Activated B cell treated with CpG ODN at 0.5 μM for 24 hours (primary cell): ENCODE measurements around the gene C16orf96. TPM values are rescaled to one million over a fixed set of nuclear protein-coding genes. Genes with fewer than 3 reads are reported as not detected.

Experiments used
- ATAC-seq: fragments of 200-7000 bp; cut with Tn5 transposase; one replicate; pipeline ENCODE4 v1.10.0; 2021; ENCODE audit warnings: low read depth, mild to moderate bottlenecking, moderate library complexity
- CTCF ChIA-PET: fragments of 350-600 bp; sonication (Branson Sonifier 250); formaldehyde crosslinking; loops from one replicate; lab custom pipeline; 2021; ENCODE audit warnings: antibody characterized with exemption; lab: Charles Lee
- POLR2A ChIA-PET: fragments of 350-600 bp; sonication (Branson Sonifier 250); formaldehyde crosslinking; loops from one replicate; lab custom pipeline; 2021; ENCODE audit warnings: antibody characterized with exemption; lab: Charles Lee
- DNase-seq: peaks from one replicate; pipeline ENCODE4 v3.0.0; 2022
- H3K27ac Mint-ChIP-seq: one replicate; pipeline ENCODE4 v1.8.0; 2020; ENCODE audit warnings: mixed read lengths
- H3K27me3 Mint-ChIP-seq: one replicate; pipeline ENCODE4 v1.8.0; 2021; ENCODE audit warnings: mixed read lengths
- H3K36me3 Mint-ChIP-seq: one replicate; pipeline ENCODE4 v1.8.0; 2021; ENCODE audit warnings: low read depth, mixed read lengths
- H3K4me1 Mint-ChIP-seq: one replicate; pipeline ENCODE4 v1.8.0; 2021; ENCODE audit warnings: mixed read lengths
- H3K4me3 Mint-ChIP-seq: one replicate; pipeline ENCODE4 v1.8.0; 2020; ENCODE audit warnings: mild to moderate bottlenecking, mixed read lengths
- H3K9me3 Mint-ChIP-seq: one replicate; pipeline ENCODE4 v1.8.0; 2020; ENCODE audit warnings: mixed read lengths
- CTCF ChIP-seq: fragments of 200-600 bp; IDR thresholded peaks from one replicate; pipeline ENCODE4 v1.8.0; 2022; ENCODE audit warnings: antibody characterized with exemption, mild to moderate bottlenecking
- intact Hi-C: fragments of 100-400 bp; cut with micrococcal nuclease; formaldehyde crosslinking; loops from one replicate; pipeline ENCODE4 v1.15.1; 2024
- total RNA-seq: library from RNA; stranded (reverse); gene quantifications from 2 replicates; pipeline ENCODE4 v1.2.3, GENCODE V29; 2022

C16orf96 gene
- total RNA-seq, 1 donor from 2014 or later: 0.13 TPM

GRCh38 chr16:4517812-4518680 lies 38.1 kb upstream of the C16orf96 start:
- Mint-ChIP-seq H3K36me3 (peaks cover 4% of the 10 kb centered on the region), H3K27me3 (no peaks in the 10 kb centered on the region), H3K27ac (no peak overlapping the region), H3K9me3 (no peaks in the 10 kb centered on the region), H3K4me3 (no peak overlapping the region), H3K4me1 (peaks cover 35% of the 10 kb centered on the region)
- TF ChIP-seq CTCF: no peak
- intact Hi-C loops: no loop called here
- ChIA-PET CTCF (interaction anchor here (1.1 to 1.2 kb wide), 2 partner anchors 12 to 68 kb away, joined by 3 to 7 read pairs; no protein-coding TSS in a partner anchor), POLR2A (no interaction called here)
- DNase-seq: no peak
- ATAC-seq: no peak

DNA sequence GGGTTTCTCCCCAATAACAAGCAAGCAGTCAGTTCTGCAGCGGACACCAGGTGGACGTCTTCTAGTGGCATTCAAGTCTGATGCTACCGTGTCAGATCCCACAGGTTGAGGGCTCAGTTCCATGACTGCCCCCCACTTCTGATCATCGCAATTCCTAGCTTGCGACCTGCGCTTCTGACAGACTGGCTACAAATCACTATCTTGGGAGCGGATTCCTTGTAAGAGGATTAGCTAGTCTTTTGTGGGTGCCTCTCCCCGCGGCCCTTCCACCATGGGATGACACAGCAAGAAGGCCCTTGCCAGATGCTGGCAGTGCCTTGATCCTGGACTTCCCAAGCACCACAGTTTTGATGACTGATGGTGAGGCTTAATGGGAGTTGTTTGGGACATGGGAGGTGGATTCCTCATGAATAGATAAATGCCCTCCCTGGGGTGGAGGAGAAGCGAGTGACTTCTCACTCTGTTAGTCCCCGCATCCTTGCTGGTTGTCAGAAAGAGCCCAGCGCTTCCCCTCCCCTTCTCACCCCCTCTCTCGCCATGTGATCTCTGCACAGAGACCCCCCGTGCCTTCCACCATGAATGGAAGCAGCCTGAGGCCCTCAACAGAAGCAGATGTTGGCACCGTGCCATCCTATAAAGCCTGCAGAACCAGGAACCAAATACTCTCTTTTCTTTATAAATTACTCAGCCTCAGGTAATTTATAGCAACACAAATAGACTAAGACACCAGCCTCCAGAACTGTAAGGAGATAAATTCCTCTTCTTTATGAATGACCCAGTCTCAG lies 36.7 kb upstream of the C16orf96 start:
- Mint-ChIP-seq H3K27ac (no peak overlapping the region), H3K4me3 (no peak overlapping the region), H3K27me3 (no peaks in the 10 kb centered on the region), H3K9me3 (no peaks in the 10 kb centered on the region), H3K4me1 (peaks cover 24% of the 10 kb centered on the region), H3K36me3 (peaks cover 3% of the 10 kb centered on the region)
- intact Hi-C loops: no loop called here
- DNase-seq (no peak), ATAC-seq (no peak)
- POLR2A ChIA-PET: no interaction called here
- TF ChIP-seq CTCF: no peak
- CTCF ChIA-PET: interaction anchor here (1.2 kb wide), 1 partner anchor 13 kb away, joined by 7 read pairs; no protein-coding TSS in a partner anchor

GRCh38 chr16:4520913-4521312 lies 35.2 kb upstream of the C16orf96 start:
- ChIA-PET CTCF (no interaction called here), POLR2A (no interaction called here)
- intact Hi-C loops: no loop called here
- H3K36me3 Mint-ChIP-seq: peaks cover 3% of the 10 kb centered on the region
- DNase-seq (no peak), ATAC-seq (no peak)
- H3K4me3 Mint-ChIP-seq: no peak overlapping the region
- no peak overlapping the region for H3K27ac Mint-ChIP-seq
- H3K9me3 Mint-ChIP-seq: no peaks in the 10 kb centered on the region
- TF ChIP-seq CTCF: no peak
- peaks cover 11% of the 10 kb centered on the region for H3K4me1 Mint-ChIP-seq
- no peaks in the 10 kb centered on the region for H3K27me3 Mint-ChIP-seq

GRCh38 chr16:4522051-4522581 lies 34.0 kb upstream of the C16orf96 start:
- no peaks in the 10 kb centered on the region for H3K27me3 Mint-ChIP-seq
- POLR2A ChIA-PET: no interaction called here
- H3K4me3 Mint-ChIP-seq: no peak overlapping the region
- H3K27ac Mint-ChIP-seq: no peak overlapping the region
- peaks cover 7% of the 10 kb centered on the region for H3K4me1 Mint-ChIP-seq
- TF ChIP-seq CTCF: no peak
- DNase-seq (no peak), ATAC-seq (no peak)
- no peaks in the 10 kb centered on the region for H3K9me3 Mint-ChIP-seq
- H3K36me3 Mint-ChIP-seq: peaks cover 3% of the 10 kb centered on the region
- CTCF ChIA-PET: no interaction called here
- intact Hi-C loops: no loop called here
